H1 (cell line): Measurements from ENCODE around the gene LPCAT3. TPM values are rescaled to one million over a fixed set of nuclear protein-coding genes. Genes with fewer than 3 reads are reported as not detected.

Source experiments
- CTCF ChIA-PET: fragments of 300-600 bp; sonication (Branson Sonifier 250); formaldehyde crosslinking; loops from one replicate; lab custom pipeline; 2021; ENCODE audit not compliant: partially characterized antibody; lab: Charles Lee
- POLR2A ChIA-PET: fragments of 300-600 bp; sonication (Branson Sonifier 250); formaldehyde crosslinking; loops from one replicate; lab custom pipeline; 2021; ENCODE audit warnings: inconsistent platforms; ENCODE audit not compliant: partially characterized antibody; lab: Charles Lee
- DNase-seq, 2 experiments: peaks; one replicate each; pipeline versions ENCODE4 v3.0.0 to v3.0.0-alpha.2; 2010 to 2022; ENCODE audit warnings: low spot score in 2 of 2, low read depth in 1 of 2, mixed read lengths in 1 of 2
- FAIRE-seq: peaks from 2 replicates; lab custom pipeline; 2011; peaks lifted over from hg19 to GRCh38; lab: Jason Lieb, UNC
- H2AFZ ChIP-seq: 2 replicates; pipeline ENCODE4 v1.8.1; 2012; ENCODE audit warnings: low read length, inconsistent platforms
- H2AK5ac ChIP-seq: 2 replicates; pipeline ENCODE4 v1.6.1; 2013; ENCODE audit warnings: low read depth, low read length
- H2BK120ac ChIP-seq: replicated peaks from 2 replicates; pipeline ENCODE3; 2013; ENCODE audit warnings: low read depth, low read length, inconsistent platforms
- H2BK12ac ChIP-seq: 2 replicates; pipeline ENCODE4 v1.6.1; 2013; ENCODE audit warnings: low read depth, low read length
- H2BK15ac ChIP-seq: 2 replicates; pipeline ENCODE4 v1.6.1; 2013; ENCODE audit warnings: low read length
- H2BK20ac ChIP-seq: 2 replicates; pipeline ENCODE4 v1.6.1; 2013; ENCODE audit warnings: low read length
- H2BK5ac ChIP-seq: 2 replicates; pipeline ENCODE4 v1.6.1; 2013; ENCODE audit warnings: low read depth, low read length
- H3K14ac ChIP-seq: 2 replicates; pipeline ENCODE4 v1.6.1; 2013; ENCODE audit warnings: inconsistent platforms; ENCODE audit not compliant: insufficient read length
- H3K18ac ChIP-seq: 2 replicates; pipeline ENCODE4 v1.6.1; 2013; ENCODE audit warnings: low read length; ENCODE audit errors: extremely low read depth
- H3K23ac ChIP-seq: 2 replicates; pipeline ENCODE4 v1.6.1; 2013; ENCODE audit warnings: inconsistent platforms; ENCODE audit not compliant: insufficient read length
- H3K23me2 ChIP-seq: 2 replicates; pipeline ENCODE4 v1.6.1; 2013; ENCODE audit warnings: low read depth, low read length
- H3K27ac ChIP-seq: 2 replicates; pipeline ENCODE4 v1.6.1; 2011; ENCODE audit warnings: low read depth, low read length, inconsistent platforms
- H3K27me3 ChIP-seq, 4 experiments: replicated peaks in 1 of 4; 1 replicate in 1 of 4; 2 replicates in 3 of 4; pipeline versions ENCODE4 v1.6.1 to v1.8.1; 2011 to 2013; ENCODE audit warnings: low read length in 3 of 4, mild to moderate bottlenecking in 3 of 4, inconsistent platforms in 2 of 4, mixed read lengths in 2 of 4, moderate library complexity in 1 of 4; ENCODE audit not compliant: control insufficient read depth in 3 of 4, insufficient read depth in 3 of 4; ENCODE audit errors: extremely low read depth in 1 of 4
- H3K36me3 ChIP-seq, 4 experiments: 2 replicates each; pipeline versions ENCODE4 v1.6.1 to v1.8.1; 2011 to 2013; ENCODE audit warnings: mild to moderate bottlenecking in 4 of 4, low read length in 3 of 4, moderate library complexity in 2 of 4, control low read depth in 1 of 4, inconsistent platforms in 1 of 4; ENCODE audit not compliant: insufficient read depth in 4 of 4, control insufficient read depth in 2 of 4
- H3K4ac ChIP-seq: replicated peaks from 2 replicates; pipeline ENCODE3; 2013; ENCODE audit warnings: low read length, low read depth, mixed read lengths, inconsistent platforms; ENCODE audit not compliant: insufficient read length
- H3K4me1 ChIP-seq, 4 experiments: replicated peaks in 1 of 4; 1 replicate in 1 of 4; 2 replicates in 3 of 4; pipeline versions ENCODE4 v1.6.1 to v1.8.1; 2011 to 2013; ENCODE audit warnings: low read length in 3 of 4, inconsistent platforms in 2 of 4, mixed read lengths in 1 of 4; ENCODE audit not compliant: insufficient read depth in 4 of 4, control insufficient read depth in 3 of 4
- H3K4me2 ChIP-seq, 2 experiments: 2 replicates each; pipeline versions ENCODE4 v1.6.1 to v1.8.1; 2011 to 2013; ENCODE audit warnings: low read depth in 2 of 2, low read length in 2 of 2, control low read depth in 1 of 2, inconsistent platforms in 1 of 2, mild to moderate bottlenecking in 1 of 2; ENCODE audit not compliant: insufficient read depth in 1 of 2
- H3K4me3 ChIP-seq, 4 experiments: fragments of 200-600, 300-600 bp in 1 of 4; sonication (generic), shearing (Covaris generic), sonication (Bioruptor Twin) in 1 of 4; 2 replicates each; pipeline versions ENCODE4 v1.5.1 to v1.8.1; 2011 to 2016; ENCODE audit warnings: low read length in 4 of 4, low read depth in 3 of 4, control low read depth in 2 of 4, inconsistent platforms in 2 of 4, mild to moderate bottlenecking in 2 of 4, mixed read lengths in 1 of 4, moderate library complexity in 1 of 4; ENCODE audit not compliant: insufficient read depth in 2 of 4; ENCODE audit errors: extremely low read depth in 1 of 4
- H3K56ac ChIP-seq: replicated peaks from 2 replicates; pipeline ENCODE3; 2013; ENCODE audit warnings: low read depth, mild to moderate bottlenecking, mixed read lengths, low read length, inconsistent platforms; ENCODE audit not compliant: insufficient read length
- H3K79me1 ChIP-seq: 2 replicates; pipeline ENCODE4 v1.6.1; 2013; ENCODE audit warnings: low read depth, low read length, control low read depth
- H3K79me2 ChIP-seq, 2 experiments: 2 replicates each; pipeline versions ENCODE4 v1.6.1 to v1.8.1; 2012 to 2013; ENCODE audit warnings: low read length in 2 of 2, mild to moderate bottlenecking in 2 of 2, inconsistent platforms in 1 of 2; ENCODE audit not compliant: insufficient read depth in 2 of 2, control insufficient read depth in 1 of 2
- H3K9ac ChIP-seq, 4 experiments: replicated peaks in 1 of 4; 1 replicate in 1 of 4; 2 replicates in 3 of 4; pipeline versions ENCODE4 v1.6.1 to v1.8.1; 2011 to 2013; ENCODE audit warnings: low read depth in 3 of 4, low read length in 3 of 4, control low read depth in 2 of 4, mild to moderate bottlenecking in 2 of 4, moderate library complexity in 2 of 4, inconsistent platforms in 1 of 4; ENCODE audit errors: extremely low read depth in 1 of 4
- H3K9me3 ChIP-seq, 2 experiments: 2 replicates each; pipeline versions ENCODE4 v1.6.1 to v1.8.1; 2012 to 2013; ENCODE audit warnings: mild to moderate bottlenecking in 2 of 2, moderate library complexity in 2 of 2, control low read depth in 1 of 2, inconsistent platforms in 1 of 2, low read depth in 1 of 2, low read length in 1 of 2, mixed read lengths in 1 of 2; ENCODE audit not compliant: insufficient read depth in 2 of 2
- H4K20me1 ChIP-seq, 2 experiments: replicated peaks in 1 of 2; 2 replicates each; pipeline versions ENCODE3 to v1.8.1; 2011 to 2013; ENCODE audit warnings: inconsistent platforms in 2 of 2, low read length in 2 of 2, mild to moderate bottlenecking in 1 of 2; ENCODE audit not compliant: insufficient read depth in 2 of 2, control insufficient read depth in 1 of 2
- H4K5ac ChIP-seq: 2 replicates; pipeline ENCODE4 v1.6.1; 2013; ENCODE audit warnings: low read length, low read depth, mixed read lengths, inconsistent platforms; ENCODE audit not compliant: insufficient read length
- H4K8ac ChIP-seq: 2 replicates; pipeline ENCODE4 v1.8.0; 2013; ENCODE audit warnings: mild to moderate bottlenecking, moderate library complexity, low read length, inconsistent platforms; ENCODE audit not compliant: insufficient read depth; ENCODE audit errors: extremely low read depth
- H4K91ac ChIP-seq: replicated peaks from 2 replicates; pipeline ENCODE3; 2013; ENCODE audit warnings: low read length, mixed read lengths, inconsistent platforms; ENCODE audit not compliant: insufficient read length
- BRCA1 ChIP-seq: IDR thresholded peaks from 2 replicates; pipeline ENCODE4 v1.6.1; 2012; ENCODE audit warnings: low read depth, low read length, improper control_type of control experiment
- EGR1 ChIP-seq: IDR thresholded peaks from 2 replicates; pipeline ENCODE4 v1.6.1; 2011; ENCODE audit warnings: low read depth, low read length, borderline replicate concordance
- EP300 ChIP-seq, 2 experiments: IDR thresholded peaks; 1 replicate in 1 of 2; 2 replicates in 1 of 2; pipeline ENCODE4 v1.6.1; 2011 to 2012; ENCODE audit warnings: low read depth in 2 of 2, low read length in 2 of 2, mild to moderate bottlenecking in 2 of 2, borderline replicate concordance in 1 of 2, inconsistent platforms in 1 of 2, moderate library complexity in 1 of 2
- GTF2F1 ChIP-seq: IDR thresholded peaks from 2 replicates; pipeline ENCODE4 v1.6.1; 2012; ENCODE audit warnings: low read depth, low read length, improper control_type of control experiment, borderline replicate concordance
- HDAC2 ChIP-seq, 2 experiments: fragments of 300-600 bp in 1 of 2; sonication (generic) in 1 of 2; IDR thresholded peaks; 2 replicates each; pipeline ENCODE4 v1.6.1; 2011 to 2012; ENCODE audit warnings: low read depth in 2 of 2, low read length in 2 of 2, mild to moderate bottlenecking in 2 of 2, moderate library complexity in 2 of 2, borderline replicate concordance in 1 of 2, inconsistent platforms in 1 of 2
- MAFK ChIP-seq: IDR thresholded peaks from 2 replicates; pipeline ENCODE4 v1.6.1; 2012; ENCODE audit warnings: low read depth, mild to moderate bottlenecking, improper control_type of control experiment, low read length
- SIN3A ChIP-seq, 2 experiments: IDR thresholded peaks in 1 of 2; conservative IDR thresholded peaks in 1 of 2; 2 replicates each; pipeline ENCODE4 v1.6.1; 2011 to 2012; ENCODE audit warnings: low read length in 2 of 2, improper control_type of control experiment in 1 of 2, low read depth in 1 of 2, mild to moderate bottlenecking in 1 of 2
- TAF1 ChIP-seq: IDR thresholded peaks from 2 replicates; pipeline ENCODE4 v1.6.1; 2011; ENCODE audit warnings: mild to moderate bottlenecking, low read depth, low read length
- TBP ChIP-seq: IDR thresholded peaks from 2 replicates; pipeline ENCODE4 v1.6.1; 2011; ENCODE audit warnings: low read depth, low read length, improper control_type of control experiment
- TCF12 ChIP-seq: IDR thresholded peaks from 2 replicates; pipeline ENCODE4 v1.6.1; 2011; ENCODE audit warnings: low read depth, mild to moderate bottlenecking, low read length
- WGBS, 2 experiments: shearing (Covaris generic) in 1 of 2; methylation state at CpG; one replicate each; pipeline versions ENCODE4 v1.1.6 to v1.1.7; 2013 to 2015; ENCODE audit warnings: low lambda C conversion rate in 2 of 2, mixed read lengths in 2 of 2, inconsistent platforms in 1 of 2, low coverage in 1 of 2, missing lambda C conversion rate in 1 of 2; ENCODE audit not compliant: insufficient replicate concordance in 2 of 2, insufficient coverage in 1 of 2, insufficient read length in 1 of 2; ENCODE audit errors: extremely low coverage in 1 of 2, missing lambda C conversion rate in 1 of 2; 5-methylcytosine and 5-hydroxymethylcytosine counted together
- polyA plus RNA-seq, 7 experiments: library from polyadenylated mRNA; depleted of rRNA in 3 of 7; stranded (reverse) in 5 of 7; unstranded in 2 of 7; fragments of >200 nt in 5 of 7; fragments of 200-250 nt in 2 of 7; gene quantifications; 1 replicate in 5 of 7; 2 replicates in 1 of 7; 4 replicates in 1 of 7; pipeline versions ENCODE4 v1.2.1 to v1.2.3, GENCODE V29; 2011 to 2013; ENCODE audit warnings: missing spikeins in 2 of 7, mixed read lengths in 2 of 7
- total RNA-seq: library from RNA; stranded (reverse); fragmentation: NEBNext Ultra II Directional; extraction: Animal tissue kit (Norgen Biotek cat#: 25700); gene quantifications from 2 replicates; pipeline ENCODE4 v1.2.1, GENCODE V29; 2021

LPCAT3 gene
- total and polyA plus RNA-seq, 2 of the 8 experiments (the other 6 are each of a cell fraction or from before 2014, with no cell fraction given), result 55.8 to 70.4 TPM

- H3K56ac ChIP-seq, result peak within 1 kb of the TSS; percentile 97
- peak within 1 kb of the TSS; percentile 96 for H4K8ac ChIP-seq
- H3K4me1 ChIP-seq, result peaks cover 6 to 20% (median 15%) of the 10 kb centered on the region in 4 experiments
- peak within 1 kb of the TSS; percentile 53; the same call in 1 of the 2 replicates for H2AK5ac ChIP-seq
- H2BK15ac ChIP-seq, result peak within 1 kb of the TSS; percentile 100; the same call in 1 of the 2 replicates
- H2AFZ ChIP-seq, result no peak within 1 kb of the TSS
- DNase-seq, result peak in 1 of 2 experiments; percentile 91
- H3K27ac ChIP-seq, result peak within 1 kb of the TSS; percentile 90
- no peak within 1 kb of the TSS for H3K14ac ChIP-seq
- H3K27me3 ChIP-seq, result no peaks in the 10 kb centered on the region
- no peaks in the 10 kb centered on the region; a peak in 1 of 4 replicates for H3K79me2 ChIP-seq
- H3K18ac ChIP-seq, result peak within 1 kb of the TSS; percentile 99
- WGBS, 2 experiments, result 1% methylated on average over 31 of the region's 31 CpGs; no CpG with 5 or more reads in 1 of the 2 experiments
- H3K4me3 ChIP-seq, result peak within 1 kb of the TSS; percentile 57 to 91 (median 83)
- H2BK120ac ChIP-seq, result peak within 1 kb of the TSS; percentile 62
- H2BK12ac ChIP-seq, result peak within 1 kb of the TSS; percentile 93
- no peaks in the 10 kb centered on the region for H3K9me3 ChIP-seq
- peak within 1 kb of the TSS; percentile 93 for H4K5ac ChIP-seq
- POLR2A ChIA-PET, result interaction anchor here (0.6 to 44.0 kb wide), 64 partner anchors 8 to 696 kb away, joined by 3 to 1596 read pairs (median 4); partner anchors contain the start of genes ATN1, C1R, C1RL and CDCA3
- H3K4me2 ChIP-seq, result peak within 1 kb of the TSS; percentile 56 to 92
- peak within 1 kb of the TSS; percentile 100 for H3K4ac ChIP-seq
- 0 out of 2 replicates have a peak within 1 kb of the TSS, but pooled peaks have one; percentile 66 for H2BK20ac ChIP-seq
- peaks cover 2 to 5% of the 10 kb centered on the region in 2 experiments for H4K20me1 ChIP-seq
- no peak for FAIRE-seq
- peaks cover 11% of the 10 kb centered on the region for H3K23me2 ChIP-seq
- H3K79me1 ChIP-seq, result no peaks in the 10 kb centered on the region; the same call in 1 of the 2 replicates
- H3K36me3 ChIP-seq, result peaks cover 6 to 13% (median 9%) of the 10 kb centered on the region in 4 experiments; a peak in 7 of 8 replicates
- CTCF ChIA-PET, result interaction anchor here (1.0 to 20.2 kb wide), 20 partner anchors 9 to 247 kb away, joined by 3 to 277 read pairs (median 5); partner anchors contain the start of genes ATN1, C1RL, SPSB2 and TPI1
- H4K91ac ChIP-seq, result peak within 1 kb of the TSS; percentile 100
- peak within 1 kb of the TSS; percentile 76 to 91 (median 86) for H3K9ac ChIP-seq
- peak within 1 kb of the TSS; percentile 99 for H2BK5ac ChIP-seq
- no peak within 1 kb of the TSS for H3K23ac ChIP-seq
- TF ChIP-seq GTF2F1 (peak; percentile 100), EP300 (IDR thresholded peaks at IDR 0.05; ENCODE audit: borderline replicate concordance in 1 of 2, low read depth in 2 of 2, low read length in 2 of 2) (no peak; a peak in 1 of 3 replicates), MAFK (peak; percentile 57; the same call in 1 of the 2 replicates), SIN3A (conservative IDR thresholded peaks at IDR 0.05 in 1 of 2, IDR thresholded peaks at IDR 0.05 in 1 of 2; ENCODE audit: low read depth in 1 of 2, low read length in 2 of 2) (peak in 1 of 2 experiments; percentile 91; a peak in 1 of 4 replicates), TCF12 (0 out of 2 replicates have a peak, but pooled peaks have one; percentile 49), HDAC2 (IDR thresholded peaks at IDR 0.05; ENCODE audit: borderline replicate concordance in 1 of 2, low read depth in 2 of 2, low read length in 2 of 2) (peak; percentile 61 to 67; a peak in 2 of 4 replicates), BRCA1 (peak; percentile 26; the same call in 1 of the 2 replicates), EGR1 (peak; percentile 76; the same call in 1 of the 2 replicates), TAF1 (peak; percentile 77), TBP (peak; percentile 99)
These were observed 74.4 kb downstream of the LPCAT3 start, which contains the start of the genes C12orf57 and RNU7-1 for GRCh38 chr12:6943722-6944380. Gene C12orf57 (plus strand): TSS chr12:6944022. CDS start chr12:6944122, 100 bp downstream. Gene RNU7-1 (plus strand): TSS chr12:6943816.
